Panc1 (cell line): ENCODE results near the gene PHKB. TPM values are rescaled to one million over a fixed set of nuclear protein-coding genes. Genes with fewer than 3 reads are reported as not detected.

ENCODE experiments used
- ATAC-seq: fragments of 200-7000 bp; cut with Tn5 transposase; 2 replicates; pipeline ENCODE4 v1.9.1; 2020; ENCODE audit warnings: mild to moderate bottlenecking, moderate library complexity
- BruUV-seq: library from RNA; stranded (reverse); fragments of 400-500 nt; replicated peaks from 2 replicates; lab custom pipeline; 2021; lab: Mats Ljungman, UMichigan
- CTCF ChIA-PET: fragments of 300-600 bp; sonication (Branson Sonifier 250); formaldehyde crosslinking; loops from one replicate; lab custom pipeline; 2022; ENCODE audit warnings: antibody characterized with exemption; lab: Charles Lee
- POLR2A ChIA-PET: fragments of 300-600 bp; sonication (Branson Sonifier 250); formaldehyde crosslinking; loops from one replicate; lab custom pipeline; 2022; ENCODE audit warnings: antibody characterized with exemption; lab: Charles Lee
- DNase-seq: peaks from one replicate; pipeline ENCODE4 v3.0.0-alpha.2; 2010; ENCODE audit warnings: low read depth, low spot score
- H3K27ac ChIP-seq: 2 replicates; pipeline ENCODE4 v1.5.1; 2011; ENCODE audit warnings: mild to moderate bottlenecking, low read length, inconsistent platforms
- H3K27me3 ChIP-seq: fragments of 200-500 bp; sonication (Bioruptor generic); 2 replicates; pipeline ENCODE4 v1.6.0; 2014; ENCODE audit warnings: low read length, inconsistent platforms; ENCODE audit not compliant: control insufficient read depth, insufficient read depth
- H3K36me3 ChIP-seq: fragments of 200-500 bp; sonication (Bioruptor generic); 2 replicates; pipeline ENCODE4 v1.5.1; 2014; ENCODE audit warnings: inconsistent platforms, mild to moderate bottlenecking, low read length, moderate library complexity; ENCODE audit not compliant: control insufficient read depth, insufficient read depth
- H3K4me1 ChIP-seq: 2 replicates; pipeline ENCODE4 v1.5.1; 2011; ENCODE audit warnings: inconsistent platforms, mild to moderate bottlenecking, low read length, moderate library complexity; ENCODE audit not compliant: control insufficient read depth, insufficient read depth
- H3K4me3 ChIP-seq, 2 experiments: 2 replicates each; pipeline ENCODE4 v1.5.1; 2011 to 2012; ENCODE audit warnings: low read depth in 2 of 2, low read length in 2 of 2, mild to moderate bottlenecking in 2 of 2, inconsistent platforms in 1 of 2, moderate library complexity in 1 of 2
- H3K9me3 ChIP-seq: fragments of 200-500 bp; sonication (Bioruptor generic); 2 replicates; pipeline ENCODE4 v1.5.1; 2014; ENCODE audit warnings: low read depth, mild to moderate bottlenecking, inconsistent platforms, low read length, moderate library complexity; ENCODE audit not compliant: control insufficient read depth, insufficient read depth
- CTCF ChIP-seq: fragments of 450-650 bp; IDR thresholded peaks from 2 replicates; pipeline ENCODE4 v1.5.1; 2017; ENCODE audit warnings: mild to moderate bottlenecking
- POLR2AphosphoS5 ChIP-seq: IDR thresholded peaks from 2 replicates; pipeline ENCODE4 v1.6.1; 2012; ENCODE audit warnings: mild to moderate bottlenecking, low read depth, low read length, moderate library complexity
- REST ChIP-seq, 2 experiments: IDR thresholded peaks; 2 replicates each; pipeline ENCODE4 v1.6.1; 2011 to 2012; ENCODE audit warnings: low read depth in 2 of 2, control low read depth in 1 of 2, low read length in 1 of 2, mild to moderate bottlenecking in 1 of 2, moderate library complexity in 1 of 2; ENCODE audit not compliant: insufficient read depth in 1 of 2
- SIN3A ChIP-seq: IDR thresholded peaks from 2 replicates; pipeline ENCODE4 v1.6.1; 2012; ENCODE audit warnings: low read depth, mild to moderate bottlenecking, low read length, moderate library complexity, borderline replicate concordance; ENCODE audit not compliant: insufficient read depth
- TCF7L2 ChIP-seq: IDR thresholded peaks from 2 replicates; pipeline ENCODE4 v1.6.1; 2011; ENCODE audit warnings: mild to moderate bottlenecking, low read depth, low read length, inconsistent platforms
- in situ Hi-C: cut with HindIII; loops from 2 replicates; pipeline ENCODE4 v1.10.0; 2016; ENCODE audit warnings: low sequenced_read_pairs, low pct_unique_long_range_greater_than_20kb
- intact Hi-C: fragments of 100-400 bp; cut with micrococcal nuclease; formaldehyde crosslinking; loops from one replicate; pipeline ENCODE4 v1.10.0; 2022; ENCODE audit not compliant: unreplicated experiment
- total RNA-seq: library from RNA; stranded (reverse); gene quantifications from one replicate; pipeline ENCODE4 v1.2.1, GENCODE V29; 2021; ENCODE audit not compliant: unreplicated experiment

Gene PHKB
- total RNA-seq, 1 experiment from 2014 or later = 29.5 TPM

- BruUV-seq = no TSS peak
- Histone ChIP-seq H3K4me1 (no peaks in the 10 kb centered on the region), H3K4me3 (no peak overlapping the region), H3K27ac (no peak overlapping the region), H3K36me3 (no peaks in the 10 kb centered on the region), H3K9me3 (no peaks in the 10 kb centered on the region), H3K27me3 (no peaks in the 10 kb centered on the region)
- in situ Hi-C loops (no loop called here), intact Hi-C loops (no loop called here)
- ATAC-seq (no peak), DNase-seq (no peak)
- no peak for TF ChIP-seq POLR2AphosphoS5
- no peak for TF ChIP-seq TCF7L2
- no peak for TF ChIP-seq REST (IDR thresholded peaks at IDR 0.05; ENCODE audit: insufficient read depth in 1 of 2, low read depth in 2 of 2, low read length in 1 of 2)
- no peak for TF ChIP-seq SIN3A
- TF ChIP-seq CTCF = no peak
- ChIA-PET CTCF (no interaction called here), POLR2A (no interaction called here)
These were observed 100.2 kb downstream of the PHKB start for GRCh38 chr16:47561286-47561685.

GRCh38 chr16:47562366-47562765 lies 101.2 kb downstream of the PHKB start:
- Histone ChIP-seq H3K9me3 (no peaks in the 10 kb centered on the region), H3K4me1 (no peaks in the 10 kb centered on the region), H3K36me3 (no peaks in the 10 kb centered on the region), H3K27ac (no peak overlapping the region), H3K4me3 (no peak overlapping the region), H3K27me3 (no peaks in the 10 kb centered on the region)
- DNase-seq (no peak), ATAC-seq (no peak)
- ChIA-PET CTCF (no interaction called here), POLR2A (no interaction called here)
- TF ChIP-seq POLR2AphosphoS5 (no peak), REST (IDR thresholded peaks at IDR 0.05; ENCODE audit: insufficient read depth in 1 of 2, low read depth in 2 of 2, low read length in 1 of 2) (no peak), TCF7L2 (no peak), CTCF (no peak), SIN3A (no peak)
- intact Hi-C loops = no loop called here
- in situ Hi-C loops = no loop called here
- no TSS peak for BruUV-seq
